Measurements from ENCODE around the gene OR10D3.
"Not testable (repeated sequence)": the region's sequence is repeated elsewhere in the genome, so short reads cannot be mapped to it uniquely, and the experiment has no call there.

The OR10D3 gene

GRCh38 chr11:124194293-124195188, 11.4 kb downstream of the OR10D3 start:
- no peak for DNase-seq (ENCODE audit: low read depth)

GRCh38 chr11:124195189-124195734, 12.1 kb downstream of the OR10D3 start:
- peak; percentile 70 for DNase-seq (ENCODE audit: low read depth)

- no peak for DNase-seq (ENCODE audit: low read depth)
These were observed 14.9 kb downstream of the OR10D3 start for GRCh38 chr11:124197999-124198398.

- DNase-seq (ENCODE audit: low read depth), result peak; percentile 15
These were observed 15.8 kb downstream of the OR10D3 start for GRCh38 chr11:124198897-124199296.

GRCh38 chr11:124199702-124200101, 16.6 kb downstream of the OR10D3 start:
- DNase-seq (ENCODE audit: low read depth), result peak; percentile 58

GRCh38 chr11:124200671-124201070, 17.5 kb downstream of the OR10D3 start:
- DNase-seq (ENCODE audit: low read depth), result no peak

- no peak for DNase-seq (ENCODE audit: low read depth)
These were observed 19.8 kb downstream of the OR10D3 start for GRCh38 chr11:124202951-124203350.

GRCh38 chr11:124204008-124204407, 20.9 kb downstream of the OR10D3 start:
- no peak for DNase-seq (ENCODE audit: low read depth)

GRCh38 chr11:124207102-124207792, 24.1 kb downstream of the OR10D3 start:
- DNase-seq (ENCODE audit: low read depth), result no peak

GRCh38 chr11:124209824-124210357, 26.7 kb downstream of the OR10D3 start:
- no peak for DNase-seq (ENCODE audit: low read depth)

GRCh38 chr11:124210421-124210820, 27.3 kb downstream of the OR10D3 start:
- DNase-seq (ENCODE audit: low read depth), result no peak

- no peak for DNase-seq (ENCODE audit: low read depth)
These were observed 28.2 kb downstream of the OR10D3 start for GRCh38 chr11:124211321-124211720.

GRCh38 chr11:124214027-124214426, 30.9 kb downstream of the OR10D3 start:
- DNase-seq (ENCODE audit: low read depth), result no peak

- peak; percentile 13 for DNase-seq (ENCODE audit: low read depth)
These were observed 36.0 kb downstream of the OR10D3 start for GRCh38 chr11:124219126-124219525.

- no peak for DNase-seq (ENCODE audit: low read depth)
These were observed 39.3 kb downstream of the OR10D3 start for GRCh38 chr11:124222407-124222806.

- not testable (repeated sequence) for DNase-seq (ENCODE audit: low read depth)
These were observed 41.7 kb downstream of the OR10D3 start for GRCh38 chr11:124224618-124225423.

- DNase-seq (ENCODE audit: low read depth), result no peak
These were observed 42.3 kb downstream of the OR10D3 start for GRCh38 chr11:124225471-124225870.

GRCh38 chr11:124233376-124233775, 50.2 kb downstream of the OR10D3 start:
- no peak for DNase-seq (ENCODE audit: low read depth)
